ENCODE measurements around the gene PCNX2.
A peak's percentile ranks its signal among the peaks of the same experiment; 100 is the strongest.

PCNX2 gene

DNA sequence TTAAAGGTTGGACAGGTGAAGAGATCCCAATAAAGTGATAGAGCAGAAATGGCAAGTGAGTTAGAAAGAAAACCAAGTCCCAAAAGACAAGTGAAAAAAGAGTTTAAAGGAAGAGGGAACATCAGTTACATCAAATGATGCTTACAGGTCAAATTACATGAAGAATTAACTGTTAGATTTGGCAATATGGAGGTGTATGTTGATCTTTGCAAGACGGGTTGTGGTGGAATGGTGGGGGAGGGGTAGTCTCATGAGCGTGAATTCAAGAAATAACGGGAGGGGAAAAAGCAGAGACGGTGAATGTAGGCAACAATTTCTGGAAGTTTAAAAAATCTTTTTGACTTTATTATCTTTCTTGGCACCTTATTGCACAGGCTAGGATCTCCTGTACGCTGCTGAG is 268.5 kb downstream of the PCNX2 start:
- TF ChIP-seq, protein P1, sequence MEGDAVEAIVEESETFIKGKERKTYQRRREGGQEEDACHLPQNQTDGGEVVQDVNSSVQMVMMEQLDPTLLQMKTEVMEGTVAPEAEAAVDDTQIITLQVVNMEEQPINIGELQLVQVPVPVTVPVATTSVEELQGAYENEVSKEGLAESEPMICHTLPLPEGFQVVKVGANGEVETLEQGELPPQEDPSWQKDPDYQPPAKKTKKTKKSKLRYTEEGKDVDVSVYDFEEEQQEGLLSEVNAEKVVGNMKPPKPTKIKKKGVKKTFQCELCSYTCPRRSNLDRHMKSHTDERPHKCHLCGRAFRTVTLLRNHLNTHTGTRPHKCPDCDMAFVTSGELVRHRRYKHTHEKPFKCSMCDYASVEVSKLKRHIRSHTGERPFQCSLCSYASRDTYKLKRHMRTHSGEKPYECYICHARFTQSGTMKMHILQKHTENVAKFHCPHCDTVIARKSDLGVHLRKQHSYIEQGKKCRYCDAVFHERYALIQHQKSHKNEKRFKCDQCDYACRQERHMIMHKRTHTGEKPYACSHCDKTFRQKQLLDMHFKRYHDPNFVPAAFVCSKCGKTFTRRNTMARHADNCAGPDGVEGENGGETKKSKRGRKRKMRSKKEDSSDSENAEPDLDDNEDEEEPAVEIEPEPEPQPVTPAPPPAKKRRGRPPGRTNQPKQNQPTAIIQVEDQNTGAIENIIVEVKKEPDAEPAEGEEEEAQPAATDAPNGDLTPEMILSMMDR (IDR thresholded peaks at IDR 0.05; ENCODE audit: low read depth, low read length): no peak
- no peak overlapping the region for H3K4me3 ChIP-seq (ENCODE audit: low read depth, low read length)
- no peak for DNase-seq (ENCODE audit: low read depth, low spot score)
- in situ Hi-C loops (cut with HindIII; ENCODE audit: low sequenced_read_pairs): no loop called here

- DNase-seq (ENCODE audit: low read depth, low spot score): no peak
- no peak overlapping the region for H3K4me3 ChIP-seq (ENCODE audit: low read depth, low read length)
- TF ChIP-seq, protein P1 (IDR thresholded peaks at IDR 0.05; ENCODE audit: low read depth, low read length): no peak
- in situ Hi-C loops (cut with HindIII; ENCODE audit: low sequenced_read_pairs): no loop called here
These were observed 270.0 kb downstream of the PCNX2 start for GRCh38 chr1:233025567-233025966.

- peak; percentile 23 for DNase-seq (ENCODE audit: low read depth, low spot score)
- in situ Hi-C loops (cut with HindIII; ENCODE audit: low sequenced_read_pairs): no loop called here
These were observed 270.4 kb downstream of the PCNX2 start for GRCh38 chr1:233025157-233025556.

DNA sequence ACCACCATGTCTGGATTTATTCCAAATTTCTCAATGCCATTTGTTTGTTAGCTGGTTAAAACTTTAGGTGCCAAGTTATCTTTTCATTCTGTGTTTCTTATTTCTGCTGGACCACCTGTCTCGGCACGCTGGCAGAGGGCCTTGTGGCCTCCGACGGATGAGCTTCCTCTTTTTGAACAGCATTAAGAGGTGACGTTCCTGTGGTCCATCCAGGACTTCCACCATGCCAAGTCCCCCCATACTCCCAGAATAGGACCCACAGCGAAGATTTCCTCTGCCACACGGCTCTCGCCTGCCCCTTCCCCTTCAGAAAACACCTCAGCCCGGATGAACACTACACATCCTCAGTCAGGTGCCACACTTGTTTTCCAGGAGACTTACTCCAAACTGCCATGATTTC is 271.3 kb downstream of the PCNX2 start:
- in situ Hi-C loops (cut with HindIII; ENCODE audit: low sequenced_read_pairs): no loop called here
- no peak overlapping the region for H3K4me3 ChIP-seq (ENCODE audit: low read depth, low read length)
- DNase-seq (ENCODE audit: low read depth, low spot score): no peak
- TF ChIP-seq, protein P1 (IDR thresholded peaks at IDR 0.05; ENCODE audit: low read depth, low read length): no peak

More at GRCh38 chr1:233025157-233025556, 270.4 kb downstream of the PCNX2 start:
- H3K4me3 ChIP-seq (ENCODE audit: low read depth, low read length): no peak overlapping the region
- TF ChIP-seq, protein P1 (IDR thresholded peaks at IDR 0.05; ENCODE audit: low read depth, low read length): peak; percentile 65

DNA sequence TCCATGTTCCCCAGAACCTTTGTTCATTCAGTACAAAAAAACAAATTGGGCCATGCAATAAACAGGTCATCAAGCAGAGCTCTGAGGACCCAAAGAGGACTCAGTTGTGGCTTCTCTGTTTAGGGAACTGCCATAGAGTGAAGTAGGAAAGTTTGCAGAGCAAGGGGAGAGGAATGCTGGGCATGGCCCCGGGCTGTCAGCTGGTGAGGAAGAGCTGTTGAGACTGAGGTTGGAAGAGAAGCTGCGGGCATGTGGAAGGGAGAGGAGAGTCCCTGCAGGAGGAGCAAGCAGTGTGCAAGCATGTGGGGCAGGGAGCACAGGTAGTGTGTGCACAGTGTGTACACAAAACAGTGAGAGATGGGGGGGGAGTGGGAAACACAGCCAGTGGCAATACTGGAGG is 273.3 kb downstream of the PCNX2 start:
- in situ Hi-C loops (cut with HindIII; ENCODE audit: low sequenced_read_pairs): no loop called here
- no peak for DNase-seq (ENCODE audit: low read depth, low spot score)
- no peak overlapping the region for H3K4me3 ChIP-seq (ENCODE audit: low read depth, low read length)
- TF ChIP-seq, protein P1 (IDR thresholded peaks at IDR 0.05; ENCODE audit: low read depth, low read length): no peak

GRCh38 chr1:233020426-233020825 is 275.1 kb downstream of the PCNX2 start:
- no peak overlapping the region for H3K4me3 ChIP-seq (ENCODE audit: low read depth, low read length)
- in situ Hi-C loops (cut with HindIII; ENCODE audit: low sequenced_read_pairs): no loop called here
- TF ChIP-seq, protein P1 (IDR thresholded peaks at IDR 0.05; ENCODE audit: low read depth, low read length): no peak
- DNase-seq (ENCODE audit: low read depth, low spot score): peak; percentile 25
